HepG2 (cell line): ENCODE results near the gene STIM2. TPM values are rescaled to one million over a fixed set of nuclear protein-coding genes. Genes with fewer than 3 reads are reported as not detected.

Source experiments
- ATAC-seq: fragments of 200-7000 bp; cut with Tn5 transposase; 3 replicates; pipeline ENCODE4 v1.9.1; 2020; ENCODE audit warnings: mild to moderate bottlenecking, moderate library complexity
- BruUV-seq: library from RNA; stranded (reverse); fragments of 400-500 nt; replicated peaks from 2 replicates; lab custom pipeline; 2021; lab: Mats Ljungman, UMichigan
- CTCF ChIA-PET: fragments of 300-600 bp; formaldehyde crosslinking; extraction: SDS; loops from one replicate; lab custom pipeline; 2021; ENCODE audit warnings: low total read pairs, inconsistent platforms, low intra/inter-chr PET ratio; lab: Yijun Ruan, JAX
- POLR2A ChIA-PET: fragments of 350-600 bp; sonication (Branson Sonifier 250); formaldehyde crosslinking; loops from one replicate; lab custom pipeline; 2020; ENCODE audit warnings: antibody characterized with exemption, inconsistent platforms; lab: Yijun Ruan, JAX
- DNase-seq: peaks from one replicate; pipeline ENCODE4 v3.0.0-alpha.2; 2015; ENCODE audit warnings: low spot score
- FAIRE-seq: peaks from 3 replicates; lab custom pipeline; 2011; peaks lifted over from hg19 to GRCh38; lab: Jason Lieb, UNC
- H2AFZ ChIP-seq: one replicate; pipeline ENCODE4 v1.6.1; 2011; ENCODE audit warnings: low read length, inconsistent platforms
- H3K27ac ChIP-seq: fragments of 300-600 bp; 3 replicates; pipeline ENCODE4 v1.8.0; 2011; ENCODE audit warnings: mixed run types, mild to moderate bottlenecking, mixed read lengths, low read length, inconsistent platforms; ENCODE audit not compliant: insufficient read depth; ENCODE audit errors: extremely low read length
- H3K27me3 ChIP-seq, 2 experiments: fragments of 200-600 bp in 1 of 2; 2 replicates in 1 of 2; 3 replicates in 1 of 2; pipeline versions ENCODE4 v1.6.0 to v1.8.0; 2011; ENCODE audit warnings: low read length in 2 of 2, mild to moderate bottlenecking in 2 of 2, moderate library complexity in 2 of 2, inconsistent platforms in 1 of 2; ENCODE audit not compliant: insufficient read depth in 2 of 2, control insufficient read depth in 1 of 2
- H3K36me3 ChIP-seq, 2 experiments: fragments of 200-600 bp in 1 of 2; replicated peaks in 1 of 2; 2 replicates in 1 of 2; 3 replicates in 1 of 2; pipeline versions ENCODE4 v1.5.1 to v1.8.0; 2011; ENCODE audit warnings: low read length in 2 of 2, inconsistent platforms in 1 of 2; ENCODE audit not compliant: insufficient read depth in 2 of 2, control insufficient read depth in 1 of 2
- H3K4me1 ChIP-seq: 2 replicates; pipeline ENCODE4 v1.5.1; 2012; ENCODE audit warnings: low read length, inconsistent platforms; ENCODE audit not compliant: insufficient read depth
- H3K4me2 ChIP-seq: 2 replicates; pipeline ENCODE4 v1.6.0; 2011; ENCODE audit warnings: low read depth, low read length, inconsistent platforms
- H3K4me3 ChIP-seq, 3 experiments: fragments of 200-600 bp in 1 of 3; sonication (generic), shearing (Covaris generic) in 1 of 3; replicated peaks in 1 of 3; 2 replicates each; pipeline ENCODE4 v1.5.1; 2011 to 2016; ENCODE audit warnings: low read length in 3 of 3, inconsistent platforms in 2 of 3, low read depth in 2 of 3, mild to moderate bottlenecking in 2 of 3, control low read depth in 1 of 3, mixed read lengths in 1 of 3; ENCODE audit not compliant: insufficient read depth in 1 of 3
- H3K79me2 ChIP-seq: one replicate; pipeline ENCODE4 v1.6.1; 2011; ENCODE audit warnings: low read length, inconsistent platforms; ENCODE audit not compliant: insufficient read depth
- H3K9ac ChIP-seq: 2 replicates; pipeline ENCODE4 v1.6.0; 2011; ENCODE audit warnings: mild to moderate bottlenecking, low read depth, low read length, inconsistent platforms; ENCODE audit not compliant: insufficient read depth
- H3K9me3 ChIP-seq: 2 replicates; pipeline ENCODE4 v1.5.1; 2012; ENCODE audit warnings: mild to moderate bottlenecking, low read length
- H4K20me1 ChIP-seq: 2 replicates; pipeline ENCODE4 v1.6.0; 2011; ENCODE audit warnings: inconsistent platforms, mild to moderate bottlenecking, low read length, moderate library complexity; ENCODE audit not compliant: insufficient read depth
- CBFB ChIP-seq: sonication (generic); formaldehyde crosslinking; IDR thresholded peaks from 2 replicates; pipeline ENCODE4 v1.4.0; 2020; ENCODE audit warnings: missing genetic modification reagents
- DNMT3B ChIP-seq: conservative IDR thresholded peaks from 2 replicates; pipeline ENCODE4 v1.6.1; 2016; ENCODE audit warnings: missing biosample characterization, control low read depth
- GFI1 ChIP-seq: sonication (generic); formaldehyde crosslinking; IDR thresholded peaks from 2 replicates; pipeline ENCODE4 v1.5.0; 2020; ENCODE audit warnings: missing genetic modification reagents, mild to moderate bottlenecking, borderline replicate concordance
- KDM4B ChIP-seq: sonication (generic); formaldehyde crosslinking; IDR thresholded peaks from 2 replicates; pipeline ENCODE4 v1.4.0; 2020; ENCODE audit warnings: missing genetic modification reagents
- KLF11 ChIP-seq: IDR thresholded peaks from 2 replicates; pipeline ENCODE4 v1.6.1; 2016; ENCODE audit warnings: missing compliant biosample characterization
- KLF13 ChIP-seq: sonication (generic); formaldehyde crosslinking; IDR thresholded peaks from 2 replicates; pipeline ENCODE4 v1.4.0; 2020; ENCODE audit warnings: mild to moderate bottlenecking, missing genetic modification reagents
- MTA1 ChIP-seq: sonication (generic); formaldehyde crosslinking; IDR thresholded peaks from 2 replicates; pipeline ENCODE4 v1.4.0; 2020; ENCODE audit warnings: missing genetic modification reagents, mild to moderate bottlenecking, borderline replicate concordance
- SKI ChIP-seq: fragments of 450-650 bp; IDR thresholded peaks from one replicate; pipeline ENCODE4 v1.6.1; 2018; ENCODE audit warnings: mild to moderate bottlenecking; ENCODE audit not compliant: partially characterized antibody
- SP2 ChIP-seq: sonication (generic); formaldehyde crosslinking; IDR thresholded peaks from 2 replicates; pipeline ENCODE4 v1.5.1; 2020; ENCODE audit warnings: mild to moderate bottlenecking, missing genetic modification reagents
- ZNF235 ChIP-seq: sonication (generic); formaldehyde crosslinking; IDR thresholded peaks from 2 replicates; pipeline ENCODE4 v1.8.1; 2023; ENCODE audit warnings: mild to moderate bottlenecking, missing genetic modification reagents, borderline replicate concordance
- ZNF317 ChIP-seq: sonication (generic); formaldehyde crosslinking; IDR thresholded peaks from 2 replicates; pipeline ENCODE4 v1.5.0; 2020; ENCODE audit warnings: mild to moderate bottlenecking, missing genetic modification reagents
- ZNF839 ChIP-seq: sonication (generic); formaldehyde crosslinking; IDR thresholded peaks from 2 replicates; pipeline ENCODE4 v1.4.0; 2020; ENCODE audit warnings: missing genetic modification reagents, mild to moderate bottlenecking, borderline replicate concordance
- WGBS: methylation state at CpG from one replicate; pipeline ENCODE4 v1.1.6; 2017; ENCODE audit warnings: low lambda C conversion rate; 5-methylcytosine and 5-hydroxymethylcytosine counted together
- in situ Hi-C: cut with HindIII; loops from 2 replicates; pipeline ENCODE4 v1.10.0; 2017; ENCODE audit warnings: low pct_unique_long_range_greater_than_20kb; ENCODE audit not compliant: extremely low pct_ligation_motif_present
- intact Hi-C: fragments of 100-400 bp; cut with micrococcal nuclease; formaldehyde crosslinking; loops from one replicate; pipeline ENCODE4 v1.10.0; 2022; ENCODE audit not compliant: unreplicated experiment
- polyA plus RNA-seq, 8 experiments: library from polyadenylated mRNA; depleted of rRNA in 3 of 8; stranded (reverse) in 7 of 8; unstranded in 1 of 8; fragments of >200 nt; fragmentation: Illumina TruSeq in 4 of 8; extraction: Trizol in 4 of 8; gene quantifications; 2 replicates each; pipeline versions ENCODE4 v1.2.1 to v1.2.3, GENCODE V29; 2011 to 2016; ENCODE audit warnings: low read depth in 4 of 8, missing spikeins in 1 of 8, mixed read lengths in 1 of 8; ENCODE audit not compliant: insufficient read depth in 1 of 8
- total RNA-seq, 5 experiments: library from RNA; depleted of rRNA; stranded (reverse); fragments of >200 nt; fragmentation: Illumina TruSeq; extraction: Trizol; gene quantifications; 2 replicates each; pipeline ENCODE4 v1.2.3, GENCODE V29; 2016; ENCODE audit warnings: low read depth in 1 of 5
- TF ChIP-seq, protein P1 (sequence below): sonication (generic); formaldehyde crosslinking; IDR thresholded peaks from 2 replicates; pipeline ENCODE4 v1.4.0; 2020; ENCODE audit warnings: missing genetic modification reagents, borderline replicate concordance
- TF ChIP-seq, protein P2 (sequence below): sonication (generic); formaldehyde crosslinking; conservative IDR thresholded peaks from 2 replicates; pipeline ENCODE4 v1.4.0; 2020; ENCODE audit warnings: missing genetic modification reagents
- TF ChIP-seq, protein P3 (sequence below), 2 experiments: fragments of 450-650 bp in 1 of 2; sonication (generic) in 1 of 2; formaldehyde crosslinking; IDR thresholded peaks; 2 replicates each; pipeline versions ENCODE4 v1.5.0 to v1.8.0; 2020 to 2022; ENCODE audit warnings: mild to moderate bottlenecking in 1 of 2, missing genetic modification reagents in 1 of 2

The STIM2 gene
- total and polyA plus RNA-seq, 2 of the 13 experiments (the other 11 are each of a cell fraction or from before 2014, with no cell fraction given), result 19.3 to 19.4 TPM

DNA sequence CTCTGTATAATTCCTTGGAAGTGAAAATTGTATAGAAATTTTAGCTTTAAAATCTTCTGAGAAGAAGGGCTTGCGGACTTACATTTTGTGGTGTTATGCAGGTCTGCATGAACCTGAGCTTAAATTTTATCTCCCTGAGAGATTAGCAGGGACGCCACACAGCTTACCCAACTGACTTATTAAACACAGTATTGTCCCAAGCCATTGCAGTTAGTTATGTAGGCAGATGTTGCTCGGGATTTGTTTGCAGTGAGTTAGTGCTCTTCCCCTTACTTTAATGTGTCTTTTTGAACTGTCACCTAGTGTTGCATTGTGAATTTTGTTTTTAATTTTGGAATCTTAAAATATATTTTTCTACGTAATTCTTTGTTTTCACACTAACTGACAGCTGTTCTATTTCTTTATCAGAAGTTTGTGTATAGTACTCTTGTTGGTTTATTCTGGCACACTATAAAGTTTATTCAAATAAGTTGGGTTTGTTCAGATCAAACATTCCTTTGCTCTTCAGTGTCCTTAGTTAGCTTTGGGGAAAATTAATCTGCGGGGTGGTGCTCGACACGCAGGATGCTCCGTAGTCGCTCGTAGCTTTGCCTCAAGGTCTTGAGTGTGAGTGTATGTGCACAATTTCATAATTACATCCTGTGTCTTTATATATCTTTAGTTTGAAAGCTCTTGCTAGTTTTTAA, 145.4 kb downstream of the STIM2 start:
- 96% methylated on average over 10 of the region's 10 CpGs for WGBS
- DNase-seq, result no peak
- no peaks in the 10 kb centered on the region for H3K27me3 ChIP-seq
- no peak for FAIRE-seq
- H3K27ac ChIP-seq, result no peak overlapping the region
- ChIA-PET CTCF (no interaction called here), POLR2A (no interaction called here)
- no peak overlapping the region for H2AFZ ChIP-seq
- no TSS peak for BruUV-seq
- no peak overlapping the region for H3K4me2 ChIP-seq
- H3K4me1 ChIP-seq, result no peaks in the 10 kb centered on the region
- H3K79me2 ChIP-seq, result no peaks in the 10 kb centered on the region
- intact Hi-C loops (no loop called here), in situ Hi-C loops (loop anchor here (25.0 kb wide), 1 partner anchor 219 kb away; no protein-coding TSS in a partner anchor)
- H3K9ac ChIP-seq, result no peak overlapping the region
- peaks cover 0 to 3% of the 10 kb centered on the region in 2 experiments; a peak in 2 of 5 replicates for H3K36me3 ChIP-seq
- no peak for ATAC-seq
- no peaks in the 10 kb centered on the region for H4K20me1 ChIP-seq
- TF ChIP-seq ZNF839 (no peak), ZNF317 (CRISPR knock-in tag) (no peak), CBFB (no peak), KLF11 (CRISPR knock-in tag) (no peak), GFI1 (CRISPR knock-in tag) (no peak), SP2 (no peak), DNMT3B (CRISPR knock-in tag) (no peak), SKI (no peak), ZNF235 (CRISPR knock-in tag) (no peak), MTA1 (CRISPR knock-in tag) (no peak), KDM4B (CRISPR knock-in tag) (no peak), KLF13 (CRISPR knock-in tag) (no peak)
- TF ChIP-seq, protein P1, sequence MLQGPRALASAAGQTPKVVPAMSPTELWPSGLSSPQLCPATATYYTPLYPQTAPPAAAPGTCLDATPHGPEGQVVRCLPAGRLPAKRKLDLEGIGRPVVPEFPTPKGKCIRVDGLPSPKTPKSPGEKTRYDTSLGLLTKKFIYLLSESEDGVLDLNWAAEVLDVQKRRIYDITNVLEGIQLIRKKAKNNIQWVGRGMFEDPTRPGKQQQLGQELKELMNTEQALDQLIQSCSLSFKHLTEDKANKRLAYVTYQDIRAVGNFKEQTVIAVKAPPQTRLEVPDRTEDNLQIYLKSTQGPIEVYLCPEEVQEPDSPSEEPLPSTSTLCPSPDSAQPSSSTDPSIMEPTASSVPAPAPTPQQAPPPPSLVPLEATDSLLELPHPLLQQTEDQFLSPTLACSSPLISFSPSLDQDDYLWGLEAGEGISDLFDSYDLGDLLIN (CRISPR knock-in tag), result no peak
- TF ChIP-seq, protein P2, sequence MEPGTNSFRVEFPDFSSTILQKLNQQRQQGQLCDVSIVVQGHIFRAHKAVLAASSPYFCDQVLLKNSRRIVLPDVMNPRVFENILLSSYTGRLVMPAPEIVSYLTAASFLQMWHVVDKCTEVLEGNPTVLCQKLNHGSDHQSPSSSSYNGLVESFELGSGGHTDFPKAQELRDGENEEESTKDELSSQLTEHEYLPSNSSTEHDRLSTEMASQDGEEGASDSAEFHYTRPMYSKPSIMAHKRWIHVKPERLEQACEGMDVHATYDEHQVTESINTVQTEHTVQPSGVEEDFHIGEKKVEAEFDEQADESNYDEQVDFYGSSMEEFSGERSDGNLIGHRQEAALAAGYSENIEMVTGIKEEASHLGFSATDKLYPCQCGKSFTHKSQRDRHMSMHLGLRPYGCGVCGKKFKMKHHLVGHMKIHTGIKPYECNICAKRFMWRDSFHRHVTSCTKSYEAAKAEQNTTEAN (CRISPR knock-in tag), result no peak
- TF ChIP-seq, protein P3, sequence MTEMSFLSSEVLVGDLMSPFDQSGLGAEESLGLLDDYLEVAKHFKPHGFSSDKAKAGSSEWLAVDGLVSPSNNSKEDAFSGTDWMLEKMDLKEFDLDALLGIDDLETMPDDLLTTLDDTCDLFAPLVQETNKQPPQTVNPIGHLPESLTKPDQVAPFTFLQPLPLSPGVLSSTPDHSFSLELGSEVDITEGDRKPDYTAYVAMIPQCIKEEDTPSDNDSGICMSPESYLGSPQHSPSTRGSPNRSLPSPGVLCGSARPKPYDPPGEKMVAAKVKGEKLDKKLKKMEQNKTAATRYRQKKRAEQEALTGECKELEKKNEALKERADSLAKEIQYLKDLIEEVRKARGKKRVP (CRISPR knock-in tag; IDR thresholded peaks at IDR 0.05), result no peak
- H3K4me3 ChIP-seq, result no peak overlapping the region
- no peaks in the 10 kb centered on the region for H3K9me3 ChIP-seq
